ENCODE data around the gene ACO2. TPM values are rescaled to one million over a fixed set of nuclear protein-coding genes. Genes with fewer than 3 reads are reported as not detected.
"Not testable (repeated sequence)": the region's sequence is repeated elsewhere in the genome, so short reads cannot be mapped to it uniquely, and the experiment has no call there.

Gene ACO2
- polyA plus RNA-seq, 4 donors = 131 to 150 (median 142) TPM

DNA sequence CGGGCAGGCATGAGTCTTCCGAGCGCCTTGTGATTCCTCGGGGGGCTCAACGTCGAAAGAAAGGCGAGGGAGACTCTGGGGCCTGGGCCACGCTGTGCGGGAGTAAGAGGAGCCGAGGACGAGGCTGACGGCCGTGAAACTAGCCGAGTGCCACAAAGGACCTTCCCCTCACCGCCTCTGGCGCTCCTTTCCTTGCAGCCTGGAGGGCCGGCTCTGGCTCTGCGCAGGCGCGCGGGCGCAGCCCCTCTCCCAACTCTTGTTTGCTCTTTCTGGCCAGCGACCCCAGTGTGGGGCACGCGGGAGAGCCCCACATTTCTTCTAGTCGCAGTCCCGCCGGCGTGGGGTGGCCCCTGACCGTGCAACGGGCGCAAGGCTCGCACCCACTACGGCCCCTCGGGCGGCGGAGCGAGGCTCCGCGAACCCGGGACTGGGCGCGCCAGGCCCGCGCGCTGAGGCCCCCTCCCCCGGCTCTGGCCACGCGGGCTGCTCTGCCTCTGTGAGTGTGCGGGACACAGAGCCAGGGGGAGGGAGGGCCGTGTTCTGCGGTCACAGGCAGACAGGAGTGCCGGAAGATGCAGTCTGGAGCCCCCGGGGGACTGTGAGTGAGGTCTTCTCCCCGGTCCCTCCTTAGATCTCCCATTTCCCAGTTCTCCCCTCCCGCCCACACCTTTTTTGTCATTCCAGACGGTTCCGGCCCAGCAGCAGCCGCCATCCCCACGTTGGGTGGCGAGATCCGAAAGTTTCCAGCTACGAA, 21.3 kb upstream of the ACO2 start:
- peak in 1 of 4 donors; percentile 73 for DNase-seq (ENCODE audit: low read depth in 4 of 4, low spot score in 3 of 4)

DNA sequence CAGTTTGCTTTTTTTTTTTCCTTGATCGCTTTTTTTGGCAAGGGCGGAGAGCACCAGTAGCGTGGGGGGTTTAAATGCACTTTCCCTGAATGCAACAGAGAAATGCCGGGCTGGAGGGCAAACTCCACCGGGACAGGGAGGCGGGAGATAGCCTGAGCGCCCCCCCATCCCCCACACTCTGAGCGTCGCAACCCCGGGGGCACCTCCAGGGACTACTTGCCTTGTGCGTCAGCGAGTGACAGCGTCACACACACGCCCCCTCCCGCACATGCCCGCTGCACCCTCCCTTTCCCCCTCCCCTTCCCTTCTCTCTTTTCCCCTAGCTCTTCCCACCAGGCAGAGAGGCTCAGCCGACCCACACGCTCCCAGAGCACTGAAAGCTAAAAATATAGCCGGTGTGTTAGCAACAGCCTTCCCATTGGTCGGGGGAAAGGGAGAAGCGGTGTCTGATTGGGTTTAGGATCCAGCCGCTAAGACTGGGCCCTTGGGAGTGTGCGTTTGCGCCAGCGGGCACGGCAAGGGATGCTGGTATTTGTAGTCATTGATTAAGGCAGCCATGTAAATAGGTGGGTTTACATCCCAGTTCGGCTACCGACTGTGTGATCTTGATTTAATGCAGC, 20.6 kb upstream of the ACO2 start:
- DNase-seq (ENCODE audit: low read depth in 4 of 4, low spot score in 3 of 4) = peak; percentile 93 to 99 (median 98)

DNA sequence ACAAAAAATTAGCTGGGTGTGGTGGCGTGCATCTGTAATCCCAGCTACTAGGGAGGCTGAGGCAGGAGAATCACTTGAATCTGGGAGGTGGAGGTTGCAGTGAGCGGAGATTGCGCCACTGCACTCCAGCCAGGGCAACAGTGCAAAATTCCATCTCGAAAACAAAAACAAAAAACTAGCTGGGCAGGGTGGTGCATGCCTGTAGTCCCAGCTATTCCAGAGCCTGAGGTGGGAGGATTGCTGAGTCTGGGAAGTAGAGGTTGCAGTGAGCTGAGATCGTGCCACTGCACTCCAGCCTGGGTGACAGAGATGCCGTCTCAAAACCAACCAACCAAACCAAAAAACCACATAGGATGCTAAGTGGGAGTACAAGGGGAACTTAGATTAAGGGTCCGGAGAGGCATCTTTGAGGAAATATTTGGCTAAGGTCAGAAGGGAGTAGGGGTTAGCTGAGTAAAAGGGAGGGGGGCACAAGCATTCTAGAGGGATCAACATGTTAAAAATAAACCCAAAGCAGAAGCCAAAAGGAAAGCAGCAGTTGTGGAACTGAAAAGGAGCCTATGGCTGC, 10.7 kb upstream of the ACO2 start:
- no peak for DNase-seq (ENCODE audit: low read depth in 4 of 4, low spot score in 3 of 4)

DNA sequence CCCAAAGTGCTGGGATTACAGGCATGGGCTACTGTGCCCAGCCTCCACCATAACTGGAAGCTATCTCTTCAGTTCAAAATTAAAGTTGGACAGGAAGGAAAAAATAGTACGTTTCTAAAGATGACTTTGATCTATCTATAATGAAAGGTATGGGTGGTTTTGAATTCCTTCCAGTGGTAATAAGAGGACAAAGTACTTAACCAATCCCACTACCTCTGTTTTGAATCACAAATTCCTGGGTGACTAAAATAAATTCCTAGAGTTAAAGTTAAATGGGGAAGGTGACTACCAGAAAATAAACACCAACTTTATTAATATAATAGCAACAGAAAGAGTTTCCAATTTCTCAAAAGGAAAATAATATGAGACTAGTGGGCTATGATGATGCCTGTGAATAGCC, 9.5 kb upstream of the ACO2 start:
- no peak for DNase-seq (ENCODE audit: low read depth in 4 of 4, low spot score in 3 of 4)

DNA sequence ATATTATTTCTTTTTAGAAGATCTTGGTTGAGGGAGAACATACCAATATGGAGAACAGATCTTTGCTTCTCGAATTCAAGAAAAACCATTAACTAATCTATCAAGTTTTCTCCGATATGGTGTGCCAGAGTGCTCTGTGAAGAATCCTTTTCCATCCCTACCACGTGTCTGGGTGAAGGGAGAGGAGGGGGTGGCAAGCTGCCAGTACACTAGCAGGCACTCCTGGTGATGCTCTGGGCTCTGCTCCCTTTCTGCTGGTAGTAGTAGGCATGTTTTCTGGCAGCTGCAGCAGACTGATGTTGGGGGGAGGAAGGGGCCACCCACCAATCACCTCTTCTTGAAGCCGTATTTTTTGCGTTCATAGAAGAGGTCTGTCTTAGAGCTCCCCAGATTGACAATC, 8.8 kb upstream of the ACO2 start:
- not testable (repeated sequence) for DNase-seq (ENCODE audit: low read depth in 4 of 4, low spot score in 3 of 4)

DNA sequence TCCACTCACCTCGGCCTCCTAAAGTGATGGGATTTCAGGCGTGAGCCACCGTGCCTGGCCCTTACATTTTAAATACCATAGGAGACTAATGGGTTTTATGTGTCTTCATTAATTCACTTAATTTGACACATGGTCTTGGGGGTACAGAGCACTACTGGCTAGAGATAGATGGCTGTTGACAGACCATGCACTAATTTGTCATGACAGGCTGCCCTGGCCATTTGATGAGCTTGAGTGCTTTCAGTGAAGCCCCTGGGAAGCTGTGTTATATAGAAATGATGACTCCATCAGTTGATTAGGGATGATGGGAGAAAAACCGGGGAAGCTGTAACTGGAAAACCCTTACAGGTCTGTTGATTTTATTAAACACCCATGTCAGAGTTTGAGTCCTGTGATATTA, 7.0 kb upstream of the ACO2 start:
- DNase-seq (ENCODE audit: low read depth in 4 of 4, low spot score in 3 of 4) = no peak

DNA sequence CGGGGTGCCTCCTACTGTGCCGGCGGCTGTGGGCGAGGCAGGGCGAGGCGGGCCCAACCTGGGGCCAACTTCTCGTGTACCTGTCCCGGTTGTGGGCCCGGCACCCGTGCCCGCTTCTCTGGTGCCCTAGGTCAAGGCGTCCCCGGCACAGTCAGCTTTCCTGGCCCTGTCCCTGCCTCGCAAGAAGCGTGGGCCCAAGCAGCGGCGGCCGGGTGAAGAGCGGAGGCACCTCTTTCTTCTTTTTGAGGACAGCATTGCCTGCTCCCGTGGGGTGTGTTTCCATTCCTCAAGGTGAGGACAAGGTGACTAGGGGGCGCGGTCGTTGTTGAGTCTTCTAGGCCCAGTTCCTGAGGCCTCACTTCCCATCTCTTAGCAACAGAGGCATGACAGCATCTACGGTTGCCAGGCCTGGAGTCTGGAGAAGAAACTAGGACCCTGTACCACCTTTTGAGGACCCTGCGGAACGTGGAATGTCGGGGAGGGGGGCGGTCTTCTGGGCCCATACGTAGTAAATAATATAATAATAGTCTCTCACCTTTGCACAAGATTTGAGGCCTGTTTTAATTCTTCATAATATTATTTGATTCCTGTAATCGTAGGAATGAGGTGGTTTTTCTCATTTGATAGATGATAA, 418 bp downstream of the ACO2 start:
- no peak for DNase-seq (ENCODE audit: low read depth in 4 of 4, low spot score in 3 of 4)

DNA sequence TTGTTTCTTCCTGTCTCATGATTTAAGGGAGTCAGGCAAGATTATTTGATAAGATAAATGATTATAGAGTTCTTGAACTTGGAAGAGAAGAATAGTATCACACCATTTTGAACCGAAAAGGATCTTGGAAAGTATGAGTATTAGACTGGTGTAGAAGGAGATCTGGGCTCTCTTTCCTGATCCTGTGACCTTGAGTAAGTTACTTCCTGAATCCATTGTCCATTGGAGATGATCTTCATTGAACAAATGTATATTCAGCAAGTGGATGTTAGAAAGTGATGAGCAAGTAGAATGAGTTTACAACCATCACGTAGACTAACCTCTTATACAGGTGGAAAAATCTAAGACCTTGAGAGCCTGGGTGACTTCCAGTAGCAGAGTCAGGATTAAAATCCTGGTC, 2.0 kb downstream of the ACO2 start:
- DNase-seq (ENCODE audit: low read depth in 4 of 4, low spot score in 3 of 4) = no peak

DNA sequence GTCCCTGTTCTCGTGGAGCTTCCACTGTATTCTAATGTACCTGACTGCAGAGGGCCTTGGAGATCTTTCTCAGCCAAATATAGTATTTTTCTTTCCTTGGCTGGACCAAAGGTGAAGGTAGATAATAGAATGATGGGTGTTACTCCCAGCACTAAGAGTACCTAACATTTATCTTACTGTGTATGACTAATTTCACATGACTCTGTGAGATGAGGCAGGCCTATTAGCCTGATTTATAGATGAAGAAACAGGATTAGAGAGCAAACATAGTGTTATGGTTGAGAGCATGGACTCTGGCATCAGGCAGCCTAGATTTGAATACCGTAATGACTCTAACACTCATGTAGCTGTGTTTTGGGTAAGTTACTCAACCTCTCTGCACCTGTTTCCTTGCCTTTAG, 2.7 kb downstream of the ACO2 start:
- DNase-seq (ENCODE audit: low read depth in 4 of 4, low spot score in 3 of 4) = no peak

DNA sequence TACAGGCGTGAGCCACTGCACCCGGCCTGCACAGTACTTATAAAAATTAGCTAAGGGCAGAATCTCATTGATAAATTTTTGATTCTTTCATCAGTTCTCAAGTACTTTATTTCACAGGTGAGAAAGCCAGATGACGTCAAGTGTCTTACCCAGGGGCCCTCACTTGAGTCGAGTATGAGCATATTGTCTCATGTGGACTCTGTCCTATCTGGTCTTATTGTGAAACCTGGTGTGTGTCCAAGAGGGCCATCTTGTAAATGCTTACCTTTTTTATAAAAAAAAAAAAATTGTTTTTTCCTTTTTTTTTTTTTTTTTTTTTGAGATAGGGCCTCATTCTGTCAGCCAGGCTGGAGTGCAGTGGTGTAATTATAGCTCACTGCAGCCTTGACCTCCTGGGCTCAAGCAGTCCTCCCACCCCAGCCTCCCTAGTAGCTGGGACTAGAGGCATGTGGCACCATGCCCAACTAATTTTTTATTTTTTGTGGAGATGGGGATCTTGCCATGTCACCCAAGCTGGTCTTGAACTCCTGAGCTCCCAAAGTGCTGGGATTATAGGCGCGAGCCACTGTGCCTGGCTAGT, 6.0 kb downstream of the ACO2 start:
- DNase-seq (ENCODE audit: low read depth in 4 of 4, low spot score in 3 of 4) = no peak

DNA sequence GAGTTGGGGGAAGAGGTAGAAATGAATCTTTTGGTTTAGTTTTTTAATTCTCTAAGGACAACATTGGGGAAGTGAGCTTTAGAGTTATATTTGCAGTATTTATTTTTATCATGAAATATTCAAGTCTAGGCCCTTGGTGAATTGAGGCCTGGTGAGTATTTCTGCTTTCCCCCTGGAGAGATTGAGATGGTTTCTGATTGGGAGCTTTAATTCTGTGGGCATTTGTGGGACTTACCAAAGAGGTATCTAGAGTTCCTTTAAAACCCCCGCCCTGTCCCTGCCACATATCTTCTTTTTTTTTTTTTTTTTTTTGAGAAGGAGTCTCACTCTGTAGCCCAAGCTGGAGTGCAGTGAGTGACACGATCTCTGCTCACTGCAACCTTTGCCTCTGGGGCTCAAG, 9.6 kb downstream of the ACO2 start:
- no peak for DNase-seq (ENCODE audit: low read depth in 4 of 4, low spot score in 3 of 4)

DNA sequence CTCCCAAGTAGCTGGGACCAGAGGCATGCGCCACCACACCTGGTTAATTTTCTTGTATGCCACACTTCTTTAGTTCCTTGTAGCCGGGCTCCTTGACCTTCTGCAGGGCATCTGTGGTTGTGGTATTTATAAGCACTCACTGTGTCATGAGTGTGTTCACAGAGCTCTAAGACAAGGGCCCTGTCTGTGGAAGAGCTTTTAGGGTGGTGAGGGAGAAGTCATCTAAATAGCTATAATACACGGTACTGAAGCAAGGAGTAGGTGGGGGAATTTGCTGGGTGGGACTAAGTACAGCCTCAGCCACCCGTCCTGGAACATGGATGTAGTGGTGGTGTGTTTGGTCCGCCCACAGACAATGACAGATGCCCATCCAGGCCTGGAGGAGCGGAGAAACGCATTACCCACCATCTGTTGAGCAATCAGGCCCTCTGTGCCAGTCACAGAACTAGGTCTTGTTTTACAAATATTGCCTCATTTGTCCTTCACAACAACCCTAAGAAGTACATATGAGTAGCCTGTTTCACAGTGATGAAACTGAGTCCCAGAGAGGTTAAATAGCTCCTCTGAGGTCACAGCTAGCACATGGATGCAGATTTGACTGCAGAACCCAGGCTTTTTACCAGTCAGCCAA, 10.1 kb downstream of the ACO2 start:
- no peak for DNase-seq (ENCODE audit: low read depth in 4 of 4, low spot score in 3 of 4)

DNA sequence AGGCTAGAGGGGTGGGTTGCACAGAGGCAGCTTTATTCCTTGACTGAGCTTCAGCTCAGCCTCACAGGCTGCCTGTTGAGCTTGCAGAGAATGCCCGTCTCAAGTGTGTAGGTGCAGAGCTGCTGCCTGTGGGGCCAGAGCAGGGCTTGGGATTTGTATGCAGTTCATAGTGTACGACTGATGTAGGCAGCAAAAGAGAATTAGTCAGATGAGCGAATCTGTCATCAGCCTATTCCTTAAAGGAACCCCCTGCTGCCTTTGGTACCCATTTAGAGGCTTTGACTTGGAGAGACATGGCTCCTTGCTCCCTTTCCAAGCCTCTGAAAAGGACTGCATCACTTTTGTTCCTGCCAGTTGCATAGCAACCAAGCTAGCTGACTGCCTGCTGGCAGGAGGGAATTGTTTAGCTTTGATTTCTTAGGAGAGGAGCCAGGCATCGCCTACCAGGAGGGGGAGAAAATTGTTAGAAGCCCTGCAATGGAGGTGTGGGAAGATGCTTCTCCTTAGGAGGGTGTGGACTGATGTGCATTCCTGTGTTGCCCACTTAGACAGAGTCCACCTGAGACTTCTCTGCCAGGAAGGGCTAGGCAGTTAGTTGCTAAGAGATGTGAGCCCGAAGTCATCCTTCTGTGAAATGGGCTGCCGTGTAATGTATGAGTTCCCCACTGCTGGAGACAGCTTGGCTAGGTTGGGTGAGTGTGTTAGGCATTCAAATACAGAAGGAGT, 10.9 kb downstream of the ACO2 start:
- no peak for DNase-seq (ENCODE audit: low read depth in 4 of 4, low spot score in 3 of 4)

DNA sequence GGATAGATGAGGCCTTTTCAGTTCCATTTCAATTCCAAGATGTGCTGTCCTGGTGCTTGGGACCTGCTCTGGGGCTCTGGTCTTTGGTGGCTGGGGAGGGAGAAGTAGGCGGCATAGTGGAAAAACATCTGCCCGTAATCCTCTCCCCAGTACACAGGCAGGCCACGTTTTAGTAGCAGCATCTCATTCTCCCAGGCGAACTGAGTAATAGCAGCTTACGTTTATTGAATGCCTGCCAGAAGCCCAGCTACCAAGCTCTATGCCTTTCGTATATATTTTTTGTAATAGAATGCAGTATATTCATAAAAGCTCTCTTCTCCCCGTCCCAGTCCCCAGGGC, 11.4 kb downstream of the ACO2 start:
- DNase-seq (ENCODE audit: low read depth in 4 of 4, low spot score in 3 of 4) = no peak

DNA sequence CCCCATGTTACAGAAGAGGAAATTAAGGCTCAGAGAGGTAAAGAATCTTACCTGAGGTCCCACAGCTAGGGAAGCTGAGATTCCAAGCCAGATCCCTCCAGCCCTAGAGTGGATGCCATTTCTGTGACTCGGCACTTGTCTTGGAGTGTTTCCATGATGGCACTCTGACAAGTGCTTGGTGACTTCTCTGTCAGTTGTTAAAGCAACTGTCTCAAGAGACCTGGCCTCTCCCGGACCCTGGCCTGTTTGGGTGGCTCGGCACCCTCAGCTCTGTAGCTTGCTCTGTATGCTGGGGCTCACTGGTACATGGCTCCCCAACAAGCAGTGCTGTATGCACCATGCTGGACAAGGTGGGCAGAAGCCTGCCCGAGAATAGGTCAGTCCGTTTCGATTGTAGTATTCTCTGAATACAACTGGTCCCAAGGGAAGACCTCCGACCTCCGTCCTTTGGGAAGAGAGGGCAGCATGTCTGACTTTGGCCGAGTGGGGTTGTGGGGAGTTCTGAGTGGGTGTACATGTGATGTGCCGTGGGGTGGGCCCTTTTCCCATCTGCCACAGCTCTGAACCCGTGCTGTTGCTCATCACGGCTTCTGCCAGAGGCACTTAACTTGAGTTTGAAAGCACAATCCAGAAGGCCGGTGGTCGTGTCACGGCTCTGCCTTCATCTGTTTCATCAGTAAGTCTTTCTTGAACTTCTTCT, 12.4 kb downstream of the ACO2 start:
- no peak for DNase-seq (ENCODE audit: low read depth in 4 of 4, low spot score in 3 of 4)

DNA sequence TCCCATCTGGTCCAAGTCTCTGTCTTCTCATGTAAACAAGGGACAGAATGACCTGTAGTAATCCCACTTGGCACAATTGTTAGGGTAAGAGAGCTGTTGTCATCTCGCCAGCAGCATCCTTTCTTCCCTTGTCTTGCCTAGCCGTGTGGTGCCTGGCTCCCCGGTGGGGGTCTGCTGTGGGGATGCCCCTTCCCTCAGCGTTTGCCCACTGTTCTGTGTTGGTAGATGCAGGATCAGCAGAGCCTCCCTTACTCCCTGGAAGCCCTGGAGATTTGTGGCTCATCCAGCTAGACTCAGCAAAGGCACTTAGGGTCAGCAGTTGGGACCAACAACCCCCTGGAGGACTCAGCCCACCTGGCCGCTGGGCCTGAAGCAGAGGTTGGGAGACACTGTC, 13.0 kb downstream of the ACO2 start:
- DNase-seq (ENCODE audit: low read depth in 4 of 4, low spot score in 3 of 4) = no peak

DNA sequence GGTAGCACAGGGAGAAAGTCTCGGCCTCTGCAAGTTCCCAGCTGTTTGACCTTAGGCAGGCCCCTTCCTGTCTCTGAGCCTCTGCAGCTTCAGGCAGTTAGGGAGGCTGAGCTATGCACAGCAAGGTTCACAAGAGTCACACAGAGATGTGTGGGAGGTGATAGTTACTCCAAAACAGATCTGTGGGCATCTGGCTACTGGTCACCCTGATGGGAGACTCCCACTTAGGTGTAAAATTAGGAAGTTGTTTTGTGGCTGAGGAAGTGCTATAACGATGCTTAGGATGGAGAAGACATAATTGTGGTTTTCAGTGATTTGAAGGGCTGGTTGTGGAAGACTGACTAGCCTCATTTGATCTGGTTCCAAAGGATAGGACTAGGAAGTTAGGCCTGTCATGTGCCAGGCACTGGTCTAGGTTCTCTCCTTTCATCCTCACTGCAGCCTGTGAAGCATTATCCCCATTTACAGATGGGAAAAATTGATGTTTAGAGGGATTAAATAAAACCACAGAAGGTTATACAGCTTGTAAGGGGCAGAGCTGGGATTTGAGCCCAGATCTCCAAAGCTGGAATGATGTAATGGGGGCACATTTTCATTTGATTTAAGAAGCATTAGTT, 13.5 kb downstream of the ACO2 start:
- no peak for DNase-seq (ENCODE audit: low read depth in 4 of 4, low spot score in 3 of 4)

DNA sequence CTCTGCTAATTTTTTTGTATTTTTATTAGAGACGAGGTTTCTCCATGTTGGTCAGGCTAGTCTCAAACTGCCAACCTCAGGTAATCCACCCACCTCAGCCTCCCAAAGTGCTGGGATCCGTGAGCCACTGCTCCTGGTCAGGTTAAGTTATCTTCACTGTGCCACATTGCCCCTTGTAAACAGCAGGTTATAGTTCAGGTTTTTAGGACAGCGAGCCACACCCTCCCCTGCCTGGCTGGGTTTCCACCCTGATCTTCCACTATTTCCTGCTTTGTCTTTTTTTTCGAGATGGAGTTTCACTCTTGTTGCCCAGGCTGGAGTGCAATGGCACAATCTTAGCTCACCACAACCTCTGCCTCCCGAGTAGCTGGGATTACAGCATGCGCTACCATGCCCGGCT, 16.1 kb downstream of the ACO2 start:
- no peak for DNase-seq (ENCODE audit: low read depth in 4 of 4, low spot score in 3 of 4)

Measured in right renal pelvis (tissue), 4 donors.